GM12801 (cell line): ENCODE results near the gene SEMA4C.

Source experiments
- CTCF ChIP-seq: IDR thresholded peaks from one replicate; pipeline ENCODE4 v1.5.1; 2011; ENCODE audit warnings: control low read depth; ENCODE audit not compliant: insufficient read length; ENCODE audit errors: extremely low read depth

SEMA4C gene

GRCh38 chr2:96857667-96858372 lies 12.1 kb downstream of the SEMA4C start, which contains the start of gene ANKRD39:
TSS of gene ANKRD39 (minus strand) at chr2:96858016. CDS start at chr2:96857987, 29 bp downstream.
- no peak for TF ChIP-seq CTCF

GRCh38 chr2:96856776-96857666 lies 12.9 kb downstream of the SEMA4C start:
- TF ChIP-seq CTCF: no peak

- TF ChIP-seq CTCF: no peak
Measured at GRCh38 chr2:96853321-96853720, 16.6 kb downstream of the SEMA4C start.

- no peak for TF ChIP-seq CTCF
Measured at GRCh38 chr2:96852667-96853066, 17.2 kb downstream of the SEMA4C start.

GRCh38 chr2:96848264-96848663 lies 21.6 kb downstream of the SEMA4C start:
- TF ChIP-seq CTCF: no peak

- no peak for TF ChIP-seq CTCF
Measured at GRCh38 chr2:96847586-96847985, 22.3 kb downstream of the SEMA4C start.

- no peak for TF ChIP-seq CTCF
Measured at GRCh38 chr2:96846825-96847224, 23.1 kb downstream of the SEMA4C start.
